ENCODE results near the gene MFAP2.
"Not testable (repeated sequence)": the region's sequence is repeated elsewhere in the genome, so short reads cannot be mapped to it uniquely, and the experiment has no call there.

MFAP2 gene

GRCh38 chr1:16939386-16940180, 40.8 kb downstream of the MFAP2 start:
- peaks cover 67% of the 10 kb centered on the region for H3K36me3 ChIP-seq (ENCODE audit: control insufficient read depth, insufficient read depth, low read length)
- H3K4me3 ChIP-seq (ENCODE audit: low read depth, low read length); H3K9me3 ChIP-seq (ENCODE audit: control insufficient read depth, insufficient read depth, low read length); H3K27me3 ChIP-seq (ENCODE audit: control insufficient read depth, insufficient read depth, low read length); H3K9ac ChIP-seq (ENCODE audit: low read depth, low read length); H3K4me1 ChIP-seq (ENCODE audit: control insufficient read depth, insufficient read depth, low read length): not testable (repeated sequence)
- H3K27ac ChIP-seq (ENCODE audit: low read depth, low read length), result peak overlapping the region; percentile 72

- peaks cover 7% of the 10 kb centered on the region for H3K4me1 ChIP-seq (ENCODE audit: control insufficient read depth, insufficient read depth, low read length)
- H3K27me3 ChIP-seq (ENCODE audit: control insufficient read depth, insufficient read depth, low read length), result no peaks in the 10 kb centered on the region
- no peaks in the 10 kb centered on the region for H3K9me3 ChIP-seq (ENCODE audit: control insufficient read depth, insufficient read depth, low read length)
- H3K9ac ChIP-seq (ENCODE audit: low read depth, low read length), result no peak overlapping the region
- H3K4me3 ChIP-seq (ENCODE audit: low read depth, low read length), result peak overlapping the region; percentile 44
- peaks cover 67% of the 10 kb centered on the region for H3K36me3 ChIP-seq (ENCODE audit: control insufficient read depth, insufficient read depth, low read length)
- peak overlapping the region; percentile 72 for H3K27ac ChIP-seq (ENCODE audit: low read depth, low read length)
Observed at GRCh38 chr1:16938351-16939321, 41.8 kb downstream of the MFAP2 start.

- not testable (repeated sequence) for H3K9ac ChIP-seq (ENCODE audit: low read depth, low read length); H3K27ac ChIP-seq (ENCODE audit: low read depth, low read length); H3K27me3 ChIP-seq (ENCODE audit: control insufficient read depth, insufficient read depth, low read length); H3K4me1 ChIP-seq (ENCODE audit: control insufficient read depth, insufficient read depth, low read length); H3K4me3 ChIP-seq (ENCODE audit: low read depth, low read length); H3K9me3 ChIP-seq (ENCODE audit: control insufficient read depth, insufficient read depth, low read length)
- peaks cover 67% of the 10 kb centered on the region for H3K36me3 ChIP-seq (ENCODE audit: control insufficient read depth, insufficient read depth, low read length)
Observed at GRCh38 chr1:16936580-16936979, 43.8 kb downstream of the MFAP2 start.

- not testable (repeated sequence) for H3K27ac ChIP-seq (ENCODE audit: low read depth, low read length); H3K9ac ChIP-seq (ENCODE audit: low read depth, low read length); H3K27me3 ChIP-seq (ENCODE audit: control insufficient read depth, insufficient read depth, low read length); H3K4me3 ChIP-seq (ENCODE audit: low read depth, low read length); H3K9me3 ChIP-seq (ENCODE audit: control insufficient read depth, insufficient read depth, low read length); H3K4me1 ChIP-seq (ENCODE audit: control insufficient read depth, insufficient read depth, low read length)
- H3K36me3 ChIP-seq (ENCODE audit: control insufficient read depth, insufficient read depth, low read length), result peaks cover 65% of the 10 kb centered on the region
Observed at GRCh38 chr1:16933945-16934344, 46.5 kb downstream of the MFAP2 start.

GRCh38 chr1:16931206-16931934, 49.0 kb downstream of the MFAP2 start:
- H3K9ac ChIP-seq (ENCODE audit: low read depth, low read length); H3K27me3 ChIP-seq (ENCODE audit: control insufficient read depth, insufficient read depth, low read length); H3K27ac ChIP-seq (ENCODE audit: low read depth, low read length); H3K9me3 ChIP-seq (ENCODE audit: control insufficient read depth, insufficient read depth, low read length); H3K4me1 ChIP-seq (ENCODE audit: control insufficient read depth, insufficient read depth, low read length); H3K4me3 ChIP-seq (ENCODE audit: low read depth, low read length): not testable (repeated sequence)
- H3K36me3 ChIP-seq (ENCODE audit: control insufficient read depth, insufficient read depth, low read length), result peaks cover 54% of the 10 kb centered on the region

GRCh38 chr1:16929146-16930041, 51.0 kb downstream of the MFAP2 start:
- H3K36me3 ChIP-seq (ENCODE audit: control insufficient read depth, insufficient read depth, low read length), result peaks cover 49% of the 10 kb centered on the region
- not testable (repeated sequence) for H3K27ac ChIP-seq (ENCODE audit: low read depth, low read length)

GRCh38 chr1:16927711-16928485, 52.5 kb downstream of the MFAP2 start:
- Histone ChIP-seq H3K4me3 (ENCODE audit: low read depth, low read length) (no peak overlapping the region), H3K9me3 (ENCODE audit: control insufficient read depth, insufficient read depth, low read length) (no peaks in the 10 kb centered on the region), H3K9ac (ENCODE audit: low read depth, low read length) (no peak overlapping the region), H3K4me1 (ENCODE audit: control insufficient read depth, insufficient read depth, low read length) (peaks cover 6% of the 10 kb centered on the region), H3K27ac (ENCODE audit: low read depth, low read length) (no peak overlapping the region), H3K36me3 (ENCODE audit: control insufficient read depth, insufficient read depth, low read length) (peaks cover 40% of the 10 kb centered on the region), H3K27me3 (ENCODE audit: control insufficient read depth, insufficient read depth, low read length) (no peaks in the 10 kb centered on the region)

More at GRCh38 chr1:16929146-16930041, 51.0 kb downstream of the MFAP2 start:
- H3K9me3 ChIP-seq (ENCODE audit: control insufficient read depth, insufficient read depth, low read length); H3K4me1 ChIP-seq (ENCODE audit: control insufficient read depth, insufficient read depth, low read length); H3K4me3 ChIP-seq (ENCODE audit: low read depth, low read length); H3K27me3 ChIP-seq (ENCODE audit: control insufficient read depth, insufficient read depth, low read length); H3K9ac ChIP-seq (ENCODE audit: low read depth, low read length): not testable (repeated sequence)

- H3K4me1 ChIP-seq (ENCODE audit: control insufficient read depth, insufficient read depth, low read length), result peaks cover 8% of the 10 kb centered on the region
- H3K9me3 ChIP-seq (ENCODE audit: control insufficient read depth, insufficient read depth, low read length), result no peaks in the 10 kb centered on the region
- no peak overlapping the region for H3K9ac ChIP-seq (ENCODE audit: low read depth, low read length)
- H3K36me3 ChIP-seq (ENCODE audit: control insufficient read depth, insufficient read depth, low read length), result peaks cover 34% of the 10 kb centered on the region
- no peaks in the 10 kb centered on the region for H3K27me3 ChIP-seq (ENCODE audit: control insufficient read depth, insufficient read depth, low read length)
- H3K4me3 ChIP-seq (ENCODE audit: low read depth, low read length), result no peak overlapping the region
- H3K27ac ChIP-seq (ENCODE audit: low read depth, low read length), result no peak overlapping the region
Observed at GRCh38 chr1:16927256-16927655, 53.2 kb downstream of the MFAP2 start.

- H3K9ac ChIP-seq (ENCODE audit: low read depth, low read length), result no peak overlapping the region
- H3K4me1 ChIP-seq (ENCODE audit: control insufficient read depth, insufficient read depth, low read length), result peaks cover 12% of the 10 kb centered on the region
- H3K9me3 ChIP-seq (ENCODE audit: control insufficient read depth, insufficient read depth, low read length), result no peaks in the 10 kb centered on the region
- no peaks in the 10 kb centered on the region for H3K27me3 ChIP-seq (ENCODE audit: control insufficient read depth, insufficient read depth, low read length)
- peaks cover 29% of the 10 kb centered on the region for H3K36me3 ChIP-seq (ENCODE audit: control insufficient read depth, insufficient read depth, low read length)
- no peak overlapping the region for H3K4me3 ChIP-seq (ENCODE audit: low read depth, low read length)
- peak overlapping the region; percentile 33 for H3K27ac ChIP-seq (ENCODE audit: low read depth, low read length)
Observed at GRCh38 chr1:16926491-16927073, 53.8 kb downstream of the MFAP2 start.
